HT-29 (cell line): Measurements from ENCODE around the gene LRRC2. TPM values are rescaled to one million over a fixed set of nuclear protein-coding genes. Genes with fewer than 3 reads are reported as not detected.
"Not testable (repeated sequence)": the region's sequence is repeated elsewhere in the genome, so short reads cannot be mapped to it uniquely, and the experiment has no call there.

ENCODE experiments used
- DNase-seq: peaks from one replicate; pipeline ENCODE4 v3.0.0-alpha.2; 2015; ENCODE audit warnings: low spot score
- total RNA-seq: library from RNA; depleted of rRNA; stranded (reverse); fragments of >200 nt; shearing (Covaris generic); gene quantifications from 2 replicates; pipeline ENCODE4 v1.2.3, GENCODE V29; 2014; rRNA removed

LRRC2 gene, protein sequence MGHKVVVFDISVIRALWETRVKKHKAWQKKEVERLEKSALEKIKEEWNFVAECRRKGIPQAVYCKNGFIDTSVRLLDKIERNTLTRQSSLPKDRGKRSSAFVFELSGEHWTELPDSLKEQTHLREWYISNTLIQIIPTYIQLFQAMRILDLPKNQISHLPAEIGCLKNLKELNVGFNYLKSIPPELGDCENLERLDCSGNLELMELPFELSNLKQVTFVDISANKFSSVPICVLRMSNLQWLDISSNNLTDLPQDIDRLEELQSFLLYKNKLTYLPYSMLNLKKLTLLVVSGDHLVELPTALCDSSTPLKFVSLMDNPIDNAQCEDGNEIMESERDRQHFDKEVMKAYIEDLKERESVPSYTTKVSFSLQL
- 0.52 and 0.84 TPM in 2 replicates for total RNA-seq

DNA sequence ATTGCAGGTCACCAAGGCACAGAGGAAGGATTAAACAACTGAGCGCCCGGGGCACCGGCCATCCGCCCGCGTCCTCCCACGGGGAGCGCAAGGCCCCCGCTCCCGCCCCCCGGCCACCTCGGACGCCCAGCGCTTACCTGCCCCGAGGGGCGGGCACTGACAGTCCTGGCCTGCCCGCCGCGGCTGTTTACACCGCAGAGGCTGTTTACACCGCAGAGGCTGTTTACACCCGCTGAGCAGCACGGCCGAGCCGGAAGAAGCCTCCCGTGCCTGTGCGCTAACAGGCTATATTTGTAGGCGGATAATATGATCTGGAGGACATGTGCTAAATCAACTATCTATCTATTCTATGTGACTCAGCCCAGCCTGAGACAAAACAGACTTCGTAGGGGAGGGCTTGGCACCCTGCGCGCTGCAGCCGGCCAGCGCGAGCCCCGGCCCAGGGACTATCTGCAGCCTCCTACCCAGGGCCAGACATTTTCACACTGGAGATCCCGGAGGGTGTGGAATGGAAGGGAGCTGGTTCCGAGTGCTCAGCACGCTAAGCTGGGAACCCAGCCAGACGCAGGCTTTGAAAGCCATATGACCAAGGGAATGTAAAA lies at the start of gene LRRC2:
LRRC2 (minus strand) TSS at position 263 of the 602 bp plus-strand sequence. CDS start 14,711 bp downstream, outside the sequence.
- DNase-seq = no peak

DNA sequence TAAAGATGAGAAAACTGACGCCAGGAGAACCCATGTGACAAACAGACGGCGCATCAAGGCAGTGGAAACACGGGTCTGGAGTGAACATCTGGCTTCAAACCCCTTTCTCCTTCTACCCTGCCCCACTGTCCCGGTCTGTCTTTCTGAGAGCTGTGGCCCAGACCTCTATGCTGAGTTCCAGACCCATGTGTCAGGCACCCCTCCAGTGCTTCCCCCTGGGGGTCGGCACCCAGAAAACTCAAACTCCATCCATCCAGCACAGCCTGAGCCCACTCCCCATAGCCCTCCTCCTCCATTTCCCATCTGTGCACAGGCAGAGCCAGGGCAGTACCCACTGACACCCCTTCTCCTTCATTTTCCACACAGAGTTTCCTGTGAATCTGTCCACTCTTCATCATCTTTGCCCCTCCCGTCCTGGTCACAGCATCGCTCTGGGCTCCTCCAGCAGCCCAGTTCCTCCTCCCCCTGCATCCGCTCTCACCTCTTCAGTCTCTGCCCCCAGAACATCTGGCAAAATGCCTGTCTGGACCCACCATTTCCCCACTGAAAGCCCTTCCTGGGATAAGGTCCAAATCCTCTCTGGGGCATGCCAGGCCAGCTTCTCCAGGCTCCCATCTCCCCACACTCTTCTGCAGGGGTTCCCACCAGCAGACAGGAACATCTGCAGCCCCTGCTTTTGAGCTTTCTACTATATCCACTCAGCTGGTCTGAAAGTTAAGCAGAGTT lies 49.1 kb upstream of the LRRC2 start:
- no peak for DNase-seq

DNA sequence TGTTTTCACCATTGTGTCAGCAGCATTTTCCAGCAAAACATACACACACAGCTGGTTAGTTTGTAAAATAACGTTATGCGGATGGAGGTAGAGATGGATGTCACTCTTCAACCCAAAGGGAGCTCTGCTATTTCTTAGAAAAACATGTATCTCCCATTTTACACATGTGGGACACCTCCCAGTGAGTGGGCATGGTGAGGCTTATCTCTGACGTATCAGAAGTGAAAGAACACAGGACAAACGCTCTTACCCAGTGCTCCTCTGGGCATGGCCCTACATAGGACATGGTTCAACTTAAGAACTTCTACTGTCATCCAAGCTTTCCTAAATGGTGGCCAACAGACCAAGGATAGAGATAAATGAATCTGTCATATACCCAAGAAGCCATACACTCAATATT lies 48.3 kb upstream of the LRRC2 start:
- DNase-seq = no peak

DNA sequence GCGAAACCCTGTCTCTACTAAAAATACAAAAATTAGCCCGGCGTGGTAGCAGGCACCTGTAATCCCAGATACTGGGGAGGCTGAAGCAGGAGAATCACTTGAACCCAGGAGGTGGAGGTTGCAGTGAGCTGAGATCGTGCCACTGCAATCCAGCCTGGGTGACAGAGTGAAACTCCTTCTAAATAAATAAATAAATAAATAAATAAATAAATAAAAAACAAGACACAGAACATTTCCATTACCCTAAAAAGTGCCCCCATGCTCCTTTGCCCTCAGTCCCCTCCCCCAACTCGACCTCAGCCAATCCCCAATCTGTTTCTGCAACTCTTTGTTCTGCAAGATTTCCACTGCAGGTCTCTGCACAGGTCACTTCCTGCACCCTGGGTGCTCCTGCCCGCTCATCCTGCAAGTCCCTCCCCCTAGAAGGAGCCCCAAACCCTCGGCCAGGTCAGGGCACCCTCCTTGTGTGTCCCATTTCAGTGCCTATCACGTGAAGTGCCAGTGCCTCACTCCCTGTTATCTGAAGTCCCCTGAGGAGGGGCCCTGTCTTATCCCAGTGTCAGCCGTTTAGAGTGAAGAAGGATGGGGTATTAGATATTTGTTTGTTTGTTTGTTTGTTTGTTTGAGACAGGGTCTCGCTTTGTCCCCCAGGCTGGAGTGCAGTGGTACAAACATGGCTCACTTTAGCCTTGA lies 47.4 kb upstream of the LRRC2 start:
- DNase-seq = no peak

GRCh38 chr3:46612324-46612723 lies 46.2 kb upstream of the LRRC2 start, which contains the start of gene FAM240A:
TSS of gene FAM240A (plus strand) at chr3:46612525. CDS start at chr3:46612684, 159 bp downstream.
- DNase-seq = no peak

GRCh38 chr3:46609944-46610722 lies 44.0 kb upstream of the LRRC2 start:
- DNase-seq = no peak

GRCh38 chr3:46609212-46609721 lies 43.2 kb upstream of the LRRC2 start:
- no peak for DNase-seq

DNA sequence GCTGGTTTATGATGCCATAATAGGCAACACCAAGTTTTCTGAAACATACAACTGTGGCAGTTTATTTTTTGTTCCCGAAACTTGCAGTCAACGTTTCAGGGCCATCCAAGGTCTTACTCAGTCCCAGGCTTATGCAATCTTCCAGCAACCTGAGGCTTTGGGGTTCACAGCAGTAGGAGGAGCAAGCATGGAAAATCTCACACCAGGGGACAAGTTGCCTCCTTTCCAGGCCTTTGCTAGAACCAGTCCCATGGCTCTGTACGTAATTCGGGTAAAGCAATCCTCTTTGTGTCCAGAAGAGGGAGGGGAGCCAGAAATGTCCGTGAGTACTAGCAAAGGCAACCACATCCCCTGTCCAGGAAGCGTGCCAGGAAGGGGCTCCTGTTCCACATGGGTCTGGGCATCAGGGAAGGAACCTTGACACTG lies 41.5 kb upstream of the LRRC2 start:
- DNase-seq = no peak

GRCh38 chr3:46604127-46604526 lies 38.0 kb upstream of the LRRC2 start:
- DNase-seq = no peak

DNA sequence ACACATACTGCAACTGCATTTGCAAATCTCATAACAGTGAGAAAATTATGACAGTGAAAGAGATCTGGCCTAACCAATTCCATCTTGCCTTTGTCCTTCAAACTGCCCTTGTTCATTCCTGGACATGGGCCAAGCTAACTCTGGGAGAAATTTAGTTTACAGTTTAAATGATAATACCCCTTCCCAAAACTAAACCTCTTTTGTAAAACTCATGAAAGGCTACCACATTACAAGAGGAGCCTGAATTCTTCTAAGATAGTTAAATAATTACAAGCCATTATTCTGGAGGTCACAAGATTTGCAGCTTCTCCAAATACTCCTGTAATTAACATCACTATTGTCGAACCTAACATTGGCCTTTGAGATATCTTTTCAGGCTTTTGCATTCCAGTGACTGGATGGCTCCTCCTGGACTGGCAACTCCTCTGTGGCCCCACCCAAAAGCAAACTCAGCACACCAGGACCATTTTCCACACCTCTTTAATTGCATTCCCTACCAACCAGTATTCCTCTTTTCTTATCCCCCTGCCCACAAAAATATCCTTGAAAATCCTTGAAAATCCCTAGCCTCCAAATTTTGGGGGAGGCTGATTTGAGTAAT lies 37.4 kb upstream of the LRRC2 start:
- DNase-seq = no peak

DNA sequence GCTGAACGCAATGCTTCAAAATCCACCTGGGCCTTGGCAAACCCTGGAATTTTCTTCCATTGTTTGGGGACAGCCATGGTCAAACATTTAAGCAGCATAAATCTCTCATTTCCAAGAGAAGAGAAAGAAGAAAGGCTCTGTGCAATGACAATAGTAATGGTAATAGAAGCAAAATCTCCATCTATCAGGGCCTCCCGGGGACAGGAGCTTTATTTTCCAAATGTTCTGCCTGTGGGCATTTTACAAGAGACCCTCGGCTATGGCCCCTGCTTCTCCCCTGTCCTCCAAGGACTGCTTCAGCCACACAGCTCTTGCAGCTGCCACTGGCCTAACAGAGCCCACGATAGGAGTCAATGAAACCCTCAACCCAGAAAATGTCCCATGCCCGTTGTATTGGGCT lies 33.5 kb upstream of the LRRC2 start:
- no peak for DNase-seq

GRCh38 chr3:46595819-46596314 lies 29.8 kb upstream of the LRRC2 start:
- no peak for DNase-seq

- DNase-seq = no peak
Observed at GRCh38 chr3:46594723-46595122, 28.6 kb upstream of the LRRC2 start.

GRCh38 chr3:46593979-46594378 lies 27.9 kb upstream of the LRRC2 start:
- DNase-seq = no peak

- peak; percentile 1 for DNase-seq
Observed at GRCh38 chr3:46593274-46593862, 27.3 kb upstream of the LRRC2 start.

DNA sequence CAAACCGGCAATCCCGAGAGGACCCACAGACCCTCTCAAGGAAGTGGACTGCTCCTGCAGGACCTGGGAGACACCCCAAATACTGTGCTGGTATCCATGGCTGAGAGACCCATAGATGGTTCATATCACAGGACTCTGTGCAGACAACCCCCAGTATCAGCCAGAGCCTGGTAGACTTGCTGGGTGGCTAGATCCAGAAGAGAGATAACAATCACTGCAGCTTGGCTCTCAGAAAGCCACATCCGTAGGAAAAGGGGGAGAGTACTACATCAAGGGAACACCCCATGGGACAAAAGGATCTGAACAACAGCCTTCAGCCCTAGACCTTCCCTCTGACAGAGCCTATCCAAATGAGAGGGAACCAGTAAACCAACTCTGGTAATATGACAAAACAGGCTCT lies 21.2 kb upstream of the LRRC2 start:
- not testable (repeated sequence) for DNase-seq

DNA sequence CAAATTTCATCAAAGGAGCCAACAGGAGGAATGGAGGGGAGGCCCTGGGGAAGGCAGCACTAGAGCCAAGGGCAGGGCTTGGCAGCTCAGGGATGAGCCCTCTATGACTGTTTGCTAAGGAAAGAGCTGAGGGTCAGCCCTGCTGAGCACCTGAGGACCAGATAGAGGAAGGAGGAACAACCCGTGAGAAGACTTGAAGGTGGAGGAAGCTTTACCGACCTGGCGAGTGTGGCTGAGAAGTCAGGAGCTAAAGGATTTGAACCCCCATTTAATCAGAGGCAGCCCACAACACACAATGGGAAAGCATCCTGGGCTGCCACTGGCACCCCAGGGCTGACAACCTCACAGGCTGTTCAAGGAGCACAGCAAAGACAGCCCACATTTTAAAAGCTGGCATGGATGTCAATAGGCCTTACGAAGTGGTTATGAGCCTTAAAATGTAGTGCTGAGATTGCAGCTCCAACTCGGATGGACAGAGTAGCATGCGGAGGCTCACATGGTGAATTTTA lies 20.7 kb upstream of the LRRC2 start:
- no peak for DNase-seq

GRCh38 chr3:46585799-46586693 lies 19.9 kb upstream of the LRRC2 start:
- DNase-seq = peak; percentile 49
